ENCODE measurements around the gene COX20.
"Not testable (repeated sequence)": the region's sequence is repeated elsewhere in the genome, so short reads cannot be mapped to it uniquely, and the experiment has no call there.

The COX20 gene

GRCh38 chr1:244835276-244836134 lies at the start of gene COX20:
COX20 (plus strand) TSS chr1:244835658; CDS start chr1:244835715, 57 bp downstream.
- DNase-seq (ENCODE audit: low spot score) = peak; percentile 89

- DNase-seq (ENCODE audit: low spot score) = no peak
Measured at GRCh38 chr1:244788493-244789275, 46.8 kb upstream of the COX20 start.

GRCh38 chr1:244789276-244789580 lies 46.2 kb upstream of the COX20 start:
- DNase-seq (ENCODE audit: low spot score) = no peak

GRCh38 chr1:244789731-244790130 lies 45.7 kb upstream of the COX20 start:
- no peak for DNase-seq (ENCODE audit: low spot score)

GRCh38 chr1:244791061-244791460 lies 44.4 kb upstream of the COX20 start:
- DNase-seq (ENCODE audit: low spot score) = no peak

GRCh38 chr1:244792188-244792850 lies 43.1 kb upstream of the COX20 start:
- no peak for DNase-seq (ENCODE audit: low spot score)

- DNase-seq (ENCODE audit: low spot score) = no peak
Measured at GRCh38 chr1:244794071-244794470, 41.4 kb upstream of the COX20 start.

GRCh38 chr1:244794516-244794915 lies 40.9 kb upstream of the COX20 start:
- not testable (repeated sequence) for DNase-seq (ENCODE audit: low spot score)

- DNase-seq (ENCODE audit: low spot score) = peak; percentile 54
Measured at GRCh38 chr1:244796719-244797406, 38.6 kb upstream of the COX20 start.

GRCh38 chr1:244800821-244801220 lies 34.6 kb upstream of the COX20 start:
- DNase-seq (ENCODE audit: low spot score) = no peak

GRCh38 chr1:244801246-244801645 lies 34.2 kb upstream of the COX20 start:
- DNase-seq (ENCODE audit: low spot score) = peak; percentile 75

- DNase-seq (ENCODE audit: low spot score) = no peak
Measured at GRCh38 chr1:244802041-244802440, 33.4 kb upstream of the COX20 start.

- DNase-seq (ENCODE audit: low spot score) = no peak
Measured at GRCh38 chr1:244802556-244803239, 32.8 kb upstream of the COX20 start.

GRCh38 chr1:244804841-244805240 lies 30.6 kb upstream of the COX20 start:
- no peak for DNase-seq (ENCODE audit: low spot score)

- no peak for DNase-seq (ENCODE audit: low spot score)
Measured at GRCh38 chr1:244807138-244807537, 28.3 kb upstream of the COX20 start.

- no peak for DNase-seq (ENCODE audit: low spot score)
Measured at GRCh38 chr1:244810221-244810620, 25.2 kb upstream of the COX20 start.

GRCh38 chr1:244813327-244813726 lies 22.1 kb upstream of the COX20 start:
- no peak for DNase-seq (ENCODE audit: low spot score)

- no peak for DNase-seq (ENCODE audit: low spot score)
Measured at GRCh38 chr1:244815600-244816099, 19.8 kb upstream of the COX20 start.

GRCh38 chr1:244817415-244817894 lies 18.0 kb upstream of the COX20 start:
- no peak for DNase-seq (ENCODE audit: low spot score)

- DNase-seq (ENCODE audit: low spot score) = no peak
Measured at GRCh38 chr1:244820131-244820530, 15.3 kb upstream of the COX20 start.

GRCh38 chr1:244821134-244821533 lies 14.3 kb upstream of the COX20 start:
- no peak for DNase-seq (ENCODE audit: low spot score)
